Keratinocyte (primary cell): ENCODE data around the gene FOXP4. TPM values are rescaled to one million over a fixed set of nuclear protein-coding genes. Genes with fewer than 3 reads are reported as not detected.

Experiments
- DNase-seq: peaks from one replicate; pipeline ENCODE4 v3.0.0-alpha.2; 2011; ENCODE audit warnings: low read depth, missing footprints, low spot score
- FAIRE-seq: peaks from 2 replicates; lab custom pipeline; 2011; peaks lifted over from hg19 to GRCh38; lab: Jason Lieb, UNC
- H2AFZ ChIP-seq: 2 replicates; pipeline ENCODE4 v1.6.0; 2012; ENCODE audit warnings: low read length, control low read depth, inconsistent platforms; ENCODE audit not compliant: control insufficient read depth
- H3K27ac ChIP-seq: 2 replicates; pipeline ENCODE4 v1.5.1; 2011; ENCODE audit warnings: low read length; ENCODE audit not compliant: control insufficient read depth, insufficient read depth
- H3K27me3 ChIP-seq: 3 replicates; pipeline ENCODE4 v1.6.0; 2011; ENCODE audit warnings: low read length; ENCODE audit not compliant: control insufficient read depth, insufficient read depth; ENCODE audit errors: extremely low read depth
- H3K36me3 ChIP-seq, 2 experiments: 2 replicates in 1 of 2; 3 replicates in 1 of 2; pipeline ENCODE4 v1.5.1; 2011; ENCODE audit warnings: low read length in 2 of 2, mild to moderate bottlenecking in 1 of 2; ENCODE audit not compliant: control insufficient read depth in 2 of 2, insufficient read depth in 2 of 2; ENCODE audit errors: extremely low read depth in 1 of 2
- H3K4me1 ChIP-seq: 3 replicates; pipeline ENCODE4 v1.5.1; 2011; ENCODE audit warnings: low read length; ENCODE audit not compliant: control insufficient read depth, insufficient read depth; ENCODE audit errors: extremely low read depth
- H3K4me2 ChIP-seq: 3 replicates; pipeline ENCODE4 v1.6.0; 2011; ENCODE audit warnings: low read depth, low read length; ENCODE audit not compliant: control insufficient read depth, insufficient read depth; ENCODE audit errors: extremely low read depth
- H3K4me3 ChIP-seq, 3 experiments: fragments of 200-600 bp in 1 of 3; sonication (generic) in 1 of 3; 2 replicates in 2 of 3; 3 replicates in 1 of 3; pipeline ENCODE4 v1.5.1; 2011 to 2016; ENCODE audit warnings: low read length in 3 of 3, mild to moderate bottlenecking in 3 of 3, control low read depth in 2 of 3, inconsistent platforms in 1 of 3, low read depth in 1 of 3, mixed read lengths in 1 of 3, mixed run types in 1 of 3, moderate library complexity in 1 of 3; ENCODE audit not compliant: control insufficient read depth in 2 of 3, insufficient read depth in 2 of 3; ENCODE audit errors: extremely low read depth in 1 of 3
- H3K79me2 ChIP-seq: 2 replicates; pipeline ENCODE4 v1.6.0; 2012; ENCODE audit warnings: low read length; ENCODE audit not compliant: control insufficient read depth, insufficient read depth
- H3K9ac ChIP-seq: 3 replicates; pipeline ENCODE4 v1.6.0; 2011; ENCODE audit warnings: low read length; ENCODE audit not compliant: control insufficient read depth, insufficient read depth; ENCODE audit errors: extremely low read depth
- H3K9me1 ChIP-seq: 3 replicates; pipeline ENCODE4 v1.6.0; 2011; ENCODE audit warnings: low read length; ENCODE audit not compliant: control insufficient read depth, insufficient read depth; ENCODE audit errors: extremely low read depth
- H3K9me3 ChIP-seq: 2 replicates; pipeline ENCODE4 v1.5.1; 2012; ENCODE audit warnings: low read depth, low read length; ENCODE audit not compliant: control insufficient read depth
- H4K20me1 ChIP-seq: 3 replicates; pipeline ENCODE4 v1.6.0; 2011; ENCODE audit warnings: low read length; ENCODE audit not compliant: control insufficient read depth, insufficient read depth; ENCODE audit errors: extremely low read depth
- EZH2 ChIP-seq: IDR thresholded peaks from one replicate; pipeline ENCODE4 v1.6.1; 2012; ENCODE audit warnings: inconsistent platforms, mild to moderate bottlenecking, low read length, moderate library complexity
- dilution Hi-C: fragments of 300-500 bp; cut with MboI; formaldehyde crosslinking; loops from one replicate; pipeline ENCODE4 v1.7.0; 2020; ENCODE audit warnings: low sequenced_read_pairs; ENCODE audit not compliant: extremely low pct_ligation_motif_present
- polyA plus RNA-seq, 5 experiments: library from polyadenylated mRNA; depleted of rRNA in 3 of 5; stranded (reverse) in 3 of 5; stranded (forward) in 1 of 5; unstranded in 1 of 5; fragments of >200 nt; gene quantifications; 1 replicate in 1 of 5; 2 replicates in 3 of 5; 3 replicates in 1 of 5; pipeline versions ENCODE4 v1.2.1 to v1.2.3, GENCODE V29; 2011 to 2012; ENCODE audit warnings: missing spikeins in 2 of 5, low read depth in 1 of 5, low replicate concordance in 1 of 5
- TF ChIP-seq, protein P1 (sequence below), 3 experiments: IDR thresholded peaks in 1 of 3; conservative IDR thresholded peaks in 1 of 3; optimal IDR thresholded peaks in 1 of 3; 2 replicates in 2 of 3; 3 replicates in 1 of 3; pipeline versions ENCODE3 to v1.5.1; 2011; ENCODE audit warnings: low read length in 3 of 3, mild to moderate bottlenecking in 3 of 3, moderate library complexity in 2 of 3, control low read depth in 1 of 3, inconsistent platforms in 1 of 3; ENCODE audit not compliant: insufficient read depth in 2 of 3; ENCODE audit errors: extremely low read depth in 1 of 3

FOXP4 gene
- polyA plus RNA-seq, 1 donor (not counting 4 experiments of a cell fraction or from before 2014, with no cell fraction given): 1.1 TPM

GRCh38 chr6:41509580-41509979 is 36.6 kb upstream of the FOXP4 start:
- DNase-seq (no peak), FAIRE-seq (no peak)
- Histone ChIP-seq H3K4me3 (no peak overlapping the region), H3K9me1 (no peaks in the 10 kb centered on the region), H3K9me3 (no peaks in the 10 kb centered on the region), H3K36me3 (no peaks in the 10 kb centered on the region), H4K20me1 (no peaks in the 10 kb centered on the region), H2AFZ (no peak overlapping the region), H3K79me2 (no peaks in the 10 kb centered on the region), H3K9ac (no peak overlapping the region), H3K27ac (no peak overlapping the region), H3K27me3 (peaks cover 41% of the 10 kb centered on the region), H3K4me1 (peaks cover 7% of the 10 kb centered on the region), H3K4me2 (no peak overlapping the region)
- dilution Hi-C loops: no loop called here
- TF ChIP-seq, protein P1, sequence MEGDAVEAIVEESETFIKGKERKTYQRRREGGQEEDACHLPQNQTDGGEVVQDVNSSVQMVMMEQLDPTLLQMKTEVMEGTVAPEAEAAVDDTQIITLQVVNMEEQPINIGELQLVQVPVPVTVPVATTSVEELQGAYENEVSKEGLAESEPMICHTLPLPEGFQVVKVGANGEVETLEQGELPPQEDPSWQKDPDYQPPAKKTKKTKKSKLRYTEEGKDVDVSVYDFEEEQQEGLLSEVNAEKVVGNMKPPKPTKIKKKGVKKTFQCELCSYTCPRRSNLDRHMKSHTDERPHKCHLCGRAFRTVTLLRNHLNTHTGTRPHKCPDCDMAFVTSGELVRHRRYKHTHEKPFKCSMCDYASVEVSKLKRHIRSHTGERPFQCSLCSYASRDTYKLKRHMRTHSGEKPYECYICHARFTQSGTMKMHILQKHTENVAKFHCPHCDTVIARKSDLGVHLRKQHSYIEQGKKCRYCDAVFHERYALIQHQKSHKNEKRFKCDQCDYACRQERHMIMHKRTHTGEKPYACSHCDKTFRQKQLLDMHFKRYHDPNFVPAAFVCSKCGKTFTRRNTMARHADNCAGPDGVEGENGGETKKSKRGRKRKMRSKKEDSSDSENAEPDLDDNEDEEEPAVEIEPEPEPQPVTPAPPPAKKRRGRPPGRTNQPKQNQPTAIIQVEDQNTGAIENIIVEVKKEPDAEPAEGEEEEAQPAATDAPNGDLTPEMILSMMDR (optimal IDR thresholded peaks at IDR 0.05 in 1 of 3, IDR thresholded peaks at IDR 0.05 in 1 of 3, conservative IDR thresholded peaks at IDR 0.05 in 1 of 3; ENCODE audit: extremely low read depth in 1 of 3, insufficient read depth in 2 of 3, low read length in 3 of 3): no peak
- TF ChIP-seq EZH2: no peak

DNA sequence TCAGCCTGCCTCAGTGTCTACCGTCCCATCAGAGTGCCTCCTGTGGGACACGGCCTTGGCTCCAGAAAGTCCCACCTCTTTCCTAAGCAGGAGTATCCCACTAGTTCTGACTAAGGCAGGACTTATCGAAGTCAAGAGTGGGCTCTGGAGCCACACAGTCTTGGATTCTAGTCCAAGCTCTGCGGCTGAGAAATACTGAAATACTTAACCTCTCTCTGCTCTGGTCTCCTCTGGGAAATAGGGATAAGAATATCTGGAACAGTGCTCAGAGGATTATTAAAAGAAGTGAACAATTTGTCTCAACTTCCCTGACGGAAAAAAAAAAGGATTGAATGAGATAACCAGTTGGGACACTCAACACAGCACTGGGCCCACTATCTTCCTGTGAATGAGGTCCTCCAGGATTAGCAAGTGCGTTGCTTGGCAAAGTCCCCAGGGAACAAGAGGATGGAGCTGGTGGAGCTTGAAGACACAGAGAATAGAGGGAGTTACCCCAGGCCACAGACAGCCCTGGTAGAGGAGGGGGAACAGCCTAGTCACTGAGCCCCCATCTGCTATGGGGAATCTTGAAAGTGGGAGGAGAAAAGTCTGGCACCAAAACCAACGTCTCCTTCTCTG is 34.6 kb upstream of the FOXP4 start:
- Histone ChIP-seq H3K9me3 (no peaks in the 10 kb centered on the region), H3K4me1 (no peaks in the 10 kb centered on the region), H3K9ac (no peak overlapping the region), H2AFZ (no peak overlapping the region), H3K4me3 (no peak overlapping the region), H3K27me3 (peaks cover 23% of the 10 kb centered on the region), H3K9me1 (no peaks in the 10 kb centered on the region), H4K20me1 (no peaks in the 10 kb centered on the region), H3K4me2 (no peak overlapping the region), H3K27ac (no peak overlapping the region), H3K36me3 (no peaks in the 10 kb centered on the region), H3K79me2 (no peaks in the 10 kb centered on the region)
- no peak for DNase-seq
- TF ChIP-seq EZH2: no peak
- TF ChIP-seq, protein P1 (optimal IDR thresholded peaks at IDR 0.05 in 1 of 3, IDR thresholded peaks at IDR 0.05 in 1 of 3, conservative IDR thresholded peaks at IDR 0.05 in 1 of 3; ENCODE audit: extremely low read depth in 1 of 3, insufficient read depth in 2 of 3, low read length in 3 of 3): no peak
- dilution Hi-C loops: no loop called here
- FAIRE-seq: no peak
